Inferior parietal cortex (tissue), 1 donor: ENCODE results near the gene FHIT.
"Not testable (repeated sequence)": the region's sequence is repeated elsewhere in the genome, so short reads cannot be mapped to it uniquely, and the experiment has no call there.

Source experiments
- DNase-seq: peaks from one replicate; pipeline ENCODE4 v3.0.0-alpha.2; 2016; ENCODE audit errors: extremely low spot score

The FHIT gene

DNA sequence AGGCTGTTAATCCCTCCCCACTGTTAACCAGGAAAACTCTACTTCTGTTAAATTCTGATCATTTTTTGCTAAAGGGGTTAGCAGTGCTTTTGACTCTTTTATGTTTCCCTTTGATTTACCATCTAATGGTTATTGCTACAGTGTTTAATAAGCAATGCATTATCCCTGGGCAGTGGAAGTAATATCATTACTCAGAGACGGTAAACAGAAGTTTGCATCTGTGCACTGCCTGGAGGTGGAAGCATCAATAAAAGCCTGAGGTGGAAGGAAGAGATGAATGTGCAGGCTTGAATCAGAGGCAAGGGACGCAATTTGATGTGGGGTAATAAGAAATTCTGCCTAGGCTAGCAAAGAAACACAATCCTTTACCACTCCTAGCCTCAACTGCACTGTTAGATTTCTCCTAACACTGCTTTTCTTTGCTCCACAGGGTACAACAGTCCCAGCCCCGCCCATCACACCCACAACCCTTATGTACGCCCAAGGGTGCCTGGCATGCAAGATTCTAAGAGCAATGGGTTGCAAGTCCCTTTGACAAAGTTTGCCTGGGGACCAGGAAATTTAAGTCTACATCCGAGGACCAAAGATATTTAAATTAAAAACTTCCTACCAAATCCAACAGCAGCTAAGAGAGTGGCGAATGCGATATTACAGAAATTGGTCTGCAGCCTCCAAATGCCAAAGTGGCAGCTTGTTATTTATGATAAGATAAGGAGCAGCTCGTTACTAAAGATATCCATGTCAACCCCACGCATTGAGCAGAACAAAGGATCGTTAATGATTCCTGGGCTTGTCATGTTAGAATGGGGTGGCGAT lies 261.4 kb downstream of the FHIT start:
- DNase-seq: no peak

DNA sequence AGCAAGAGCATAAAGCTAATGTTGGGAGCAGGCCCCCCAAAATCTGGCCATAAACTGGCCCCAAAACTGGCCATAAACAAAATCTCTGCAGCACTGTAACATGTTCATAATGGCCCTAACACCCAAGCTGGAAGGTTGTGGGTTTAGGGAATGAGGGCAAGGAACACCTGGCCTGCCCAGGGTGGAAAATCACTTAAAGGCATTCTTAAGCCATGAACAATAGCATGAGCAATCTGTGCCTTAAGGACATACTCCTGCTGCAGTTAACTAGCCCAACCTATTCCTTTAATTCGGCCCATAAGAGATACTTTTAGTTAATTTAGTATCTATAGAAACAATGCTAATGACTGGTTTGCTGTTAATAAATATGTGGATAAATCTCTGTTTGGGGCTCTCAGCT lies 264.1 kb downstream of the FHIT start:
- not testable (repeated sequence) for DNase-seq

DNA sequence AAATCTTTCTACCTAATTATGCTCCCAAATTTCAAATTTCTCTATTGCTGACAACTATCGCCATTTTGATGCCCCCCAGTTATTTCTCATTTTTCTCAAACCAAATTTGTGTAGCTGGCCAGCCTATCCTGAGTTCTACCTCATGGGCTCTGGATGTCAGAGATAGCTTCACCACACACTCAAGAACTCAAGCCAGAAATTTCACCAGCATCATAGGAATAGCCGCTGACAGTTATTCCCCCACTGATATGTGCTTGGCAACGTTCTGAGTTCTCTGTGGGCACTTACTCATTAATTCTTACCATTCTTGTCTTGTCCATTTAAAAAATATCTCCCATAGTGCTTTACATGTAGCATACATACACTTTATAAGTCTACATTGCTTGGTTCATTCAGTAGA lies 264.7 kb downstream of the FHIT start:
- DNase-seq: no peak

DNA sequence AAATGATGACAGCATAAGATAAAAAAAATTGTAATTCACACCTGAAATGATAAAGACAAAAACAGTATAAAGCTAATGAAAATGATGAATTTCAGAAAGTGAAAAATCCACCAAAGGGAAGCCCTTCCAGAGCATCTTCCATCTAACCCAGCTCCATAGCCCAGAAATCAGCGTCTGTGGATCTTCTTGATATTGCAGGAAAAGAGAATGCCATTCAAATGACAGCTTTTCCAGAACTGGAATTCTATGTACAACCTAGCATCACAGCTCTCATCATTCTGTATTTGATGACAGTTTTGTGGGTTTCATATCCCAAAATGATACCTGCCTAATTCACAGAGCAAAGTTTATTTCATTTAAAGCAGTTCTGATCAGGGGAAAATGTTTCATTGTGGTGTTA lies 267.3 kb downstream of the FHIT start:
- DNase-seq: no peak

DNA sequence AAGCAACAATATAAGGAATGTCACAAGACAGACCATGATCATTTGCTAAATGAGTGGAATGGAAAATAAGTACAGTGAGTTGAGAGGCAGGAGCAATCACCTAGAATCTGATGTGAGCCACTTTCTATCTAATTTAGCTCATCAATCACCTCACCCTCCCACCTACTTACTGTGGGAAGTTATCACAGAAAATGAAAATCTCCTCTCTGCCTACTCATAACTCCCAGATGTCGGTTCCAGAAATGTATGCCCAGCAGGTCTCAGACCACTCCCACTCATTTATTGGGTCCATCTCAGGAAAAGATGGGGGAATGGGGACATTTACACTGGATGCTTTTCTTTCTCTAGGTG lies 270.9 kb downstream of the FHIT start:
- no peak for DNase-seq

DNA sequence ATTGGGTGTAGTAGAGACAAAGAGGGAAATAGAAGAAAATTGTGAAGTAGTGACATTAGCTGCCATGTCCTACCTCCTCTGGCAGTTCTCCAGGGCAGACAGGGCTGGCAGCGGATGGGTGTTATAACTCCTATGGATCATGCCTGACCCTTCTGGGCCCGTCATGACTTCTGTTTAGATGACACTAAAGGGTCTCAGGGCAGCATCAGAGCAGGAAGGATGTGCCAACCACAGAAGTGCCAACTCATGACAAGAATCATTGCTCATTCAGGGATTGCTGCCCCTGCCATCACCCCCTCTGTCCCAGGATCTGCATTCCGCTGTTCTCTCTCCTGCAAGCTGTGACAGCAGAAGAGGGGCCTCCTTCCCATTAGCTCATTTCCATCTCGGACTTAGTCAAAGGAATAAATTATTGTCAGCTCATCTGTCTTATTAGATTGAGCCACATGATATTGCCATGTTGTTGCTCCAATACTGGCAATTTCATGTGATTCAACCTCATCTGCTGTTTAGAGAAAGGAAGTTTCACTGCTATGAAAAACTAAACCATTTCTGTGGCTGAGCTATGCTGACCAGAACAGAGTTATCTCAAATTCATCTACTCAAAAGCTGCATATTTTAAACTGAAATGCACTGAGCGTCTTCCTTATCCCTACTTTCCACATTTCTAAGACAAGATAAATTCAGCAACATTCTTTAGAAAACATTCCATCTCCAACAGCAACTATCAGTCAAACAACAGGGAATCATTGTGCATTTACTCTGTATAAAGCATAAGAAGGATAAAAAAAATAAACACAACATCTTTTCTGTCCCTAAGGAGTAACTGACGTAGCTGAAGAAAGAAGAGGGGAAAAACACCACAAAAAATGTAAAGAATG lies 271.6 kb downstream of the FHIT start:
- DNase-seq: no peak

DNA sequence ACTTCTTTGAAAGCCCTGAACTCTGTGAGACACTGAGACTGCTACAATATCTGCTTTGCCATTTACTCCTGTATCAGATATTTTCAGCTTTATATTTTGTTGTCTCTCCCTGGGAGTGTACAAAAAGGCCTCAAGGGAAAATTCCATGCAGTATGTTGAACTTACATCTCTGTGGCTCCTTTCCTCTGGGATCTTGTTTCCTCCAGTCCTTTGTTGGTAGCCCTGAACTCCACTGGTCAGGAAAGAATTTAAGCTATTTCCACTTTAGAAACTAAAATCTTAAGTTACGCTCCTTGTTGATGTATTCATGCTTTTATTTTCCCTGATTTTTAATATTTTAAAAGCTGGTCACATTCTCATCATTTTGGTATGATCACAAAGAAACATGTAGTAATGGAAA lies 277.9 kb downstream of the FHIT start:
- no peak for DNase-seq

DNA sequence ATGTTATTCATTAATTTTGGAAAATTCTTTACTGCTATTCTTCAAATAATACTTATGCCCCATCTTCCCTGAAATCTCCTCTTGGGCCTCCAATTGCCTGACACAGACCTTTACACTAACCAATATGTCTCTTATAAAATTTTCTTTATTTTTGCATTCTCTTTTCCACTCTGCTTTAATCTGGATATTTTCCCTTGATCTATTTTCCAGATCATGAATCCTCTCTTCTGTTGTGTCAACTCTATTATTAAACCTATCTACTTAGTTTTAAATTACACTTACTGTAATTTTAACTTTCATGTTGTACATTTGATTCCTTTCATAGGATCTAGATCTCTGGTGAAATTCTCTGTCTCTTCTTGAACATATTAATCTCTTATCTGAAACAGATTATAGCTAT lies 278.7 kb downstream of the FHIT start:
- DNase-seq: no peak

DNA sequence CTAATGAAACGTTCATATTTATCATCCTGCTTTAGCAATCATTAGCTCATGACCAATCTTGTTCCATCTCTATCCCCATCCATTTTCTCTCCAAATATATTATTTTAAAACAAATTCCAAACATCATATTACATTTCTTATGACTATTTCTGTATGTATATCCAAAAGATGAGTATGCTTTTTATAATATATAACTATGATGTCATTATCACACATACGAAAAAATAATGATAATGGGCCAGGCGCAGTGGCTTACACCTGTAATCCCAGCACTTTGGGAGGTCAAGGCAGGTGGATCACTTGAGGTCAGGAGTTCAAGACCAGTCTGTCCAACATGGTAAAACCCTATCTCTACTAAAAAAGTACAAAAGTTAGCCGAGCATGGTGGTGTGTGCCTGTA lies 280.4 kb downstream of the FHIT start:
- DNase-seq: no peak

DNA sequence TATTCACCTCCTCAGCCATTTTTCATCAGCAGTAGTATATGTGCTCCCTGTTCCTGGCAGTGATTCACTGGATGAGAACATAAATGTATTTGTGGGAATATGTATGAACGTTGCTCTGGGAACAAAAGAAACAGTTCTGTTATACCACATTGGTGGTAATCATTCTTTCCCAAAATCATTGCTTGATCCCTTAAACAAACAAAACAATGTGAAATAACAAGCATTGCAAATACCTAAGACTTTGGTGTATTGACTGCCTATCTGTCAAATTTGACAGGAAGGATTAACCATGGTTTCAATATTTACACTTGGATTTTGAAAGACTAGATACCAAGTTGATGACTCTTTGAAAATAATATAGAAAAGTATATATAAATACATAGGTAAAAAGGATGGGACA lies 284.1 kb downstream of the FHIT start:
- no peak for DNase-seq

DNA sequence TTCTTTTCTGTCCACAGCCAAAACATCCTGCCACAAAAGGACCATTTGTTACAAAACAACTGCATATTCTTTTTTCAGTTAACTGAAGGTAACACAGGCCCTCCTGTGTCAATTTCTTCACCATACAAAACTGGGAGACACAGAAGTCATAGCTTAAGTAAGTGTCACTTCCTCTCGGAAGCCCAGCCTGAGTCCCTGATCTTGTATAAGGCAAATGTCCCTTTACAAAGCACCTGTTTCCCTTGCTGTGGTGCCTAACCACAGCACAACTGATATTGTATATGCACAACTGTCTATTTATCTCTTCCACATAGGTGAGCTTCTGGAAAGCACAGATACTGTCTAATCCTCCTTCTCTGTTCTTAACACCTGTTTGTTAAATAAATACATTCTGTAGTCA lies 293.7 kb downstream of the FHIT start:
- DNase-seq: no peak

DNA sequence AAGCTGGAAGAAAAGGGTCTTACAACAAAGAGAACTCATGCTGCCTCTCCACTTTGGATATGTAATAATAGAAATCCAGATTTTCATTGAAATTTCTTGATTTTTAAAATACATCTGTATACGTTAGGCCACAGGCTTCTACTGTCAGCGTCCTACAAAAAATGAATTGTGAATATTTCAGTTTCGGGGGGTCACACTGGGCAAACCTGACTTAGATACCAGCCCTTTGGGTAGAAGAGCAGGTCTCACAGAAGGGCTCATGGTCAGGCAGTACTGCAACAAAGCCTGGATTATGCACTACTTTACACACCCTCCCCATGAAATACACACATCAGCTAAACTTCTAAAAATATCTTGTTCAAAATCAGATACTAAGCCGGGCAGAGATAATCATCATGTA lies 294.5 kb downstream of the FHIT start:
- no peak for DNase-seq

DNA sequence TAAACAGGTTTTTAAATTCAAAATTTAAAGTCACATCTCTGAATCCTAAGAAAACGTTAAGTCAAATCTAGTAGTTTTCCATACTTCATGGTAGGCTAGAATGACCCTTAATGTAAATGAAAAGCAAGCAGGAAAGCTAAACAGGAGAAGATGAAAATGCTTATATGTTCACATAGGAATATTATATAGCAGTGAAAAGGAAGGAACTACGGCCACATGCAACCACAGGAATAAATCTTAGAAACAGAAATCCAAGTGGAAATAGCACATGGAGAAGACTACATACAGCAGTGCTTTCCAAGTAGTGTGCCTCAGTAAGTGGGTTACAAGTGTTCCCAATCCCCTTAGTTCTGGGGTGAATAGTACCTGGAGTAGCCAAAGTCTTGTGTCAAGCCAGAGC lies 296.2 kb downstream of the FHIT start:
- DNase-seq: no peak

DNA sequence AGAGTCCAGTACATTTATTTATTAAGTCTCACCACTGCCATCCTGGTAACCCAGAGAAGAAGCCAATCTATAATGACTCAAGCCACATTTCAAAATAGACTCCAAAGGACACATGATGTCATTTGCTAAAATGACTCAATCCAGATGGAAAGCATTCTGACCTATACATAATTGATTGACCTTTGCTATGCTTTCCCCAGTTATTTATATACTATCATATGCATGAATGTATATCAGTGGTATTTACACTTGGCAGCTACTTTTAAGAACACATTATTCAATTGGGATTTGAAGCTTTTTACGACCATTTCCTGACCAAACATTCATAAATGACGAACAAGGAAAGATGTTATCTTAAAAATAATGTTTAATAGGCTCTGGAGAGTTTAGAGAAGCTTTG lies 297.2 kb downstream of the FHIT start:
- no peak for DNase-seq

DNA sequence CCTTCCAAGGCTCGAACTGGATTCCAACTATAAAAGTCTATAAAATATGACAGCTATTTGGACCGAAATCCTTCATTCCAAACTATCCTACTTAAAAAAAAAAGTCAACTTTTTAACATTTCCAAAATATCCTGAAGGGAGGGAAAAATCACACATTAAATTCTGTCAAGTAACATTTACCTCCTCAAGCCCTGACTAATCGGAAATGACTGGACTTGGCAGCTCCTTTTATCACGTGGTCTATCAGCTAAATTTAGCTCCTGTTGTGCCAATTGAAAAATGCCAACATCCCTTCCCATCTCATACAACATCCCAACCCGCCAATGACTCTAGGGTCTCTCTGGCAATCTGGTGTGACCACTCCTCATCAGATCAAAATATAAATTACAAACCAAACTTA lies 297.9 kb downstream of the FHIT start:
- DNase-seq: no peak

DNA sequence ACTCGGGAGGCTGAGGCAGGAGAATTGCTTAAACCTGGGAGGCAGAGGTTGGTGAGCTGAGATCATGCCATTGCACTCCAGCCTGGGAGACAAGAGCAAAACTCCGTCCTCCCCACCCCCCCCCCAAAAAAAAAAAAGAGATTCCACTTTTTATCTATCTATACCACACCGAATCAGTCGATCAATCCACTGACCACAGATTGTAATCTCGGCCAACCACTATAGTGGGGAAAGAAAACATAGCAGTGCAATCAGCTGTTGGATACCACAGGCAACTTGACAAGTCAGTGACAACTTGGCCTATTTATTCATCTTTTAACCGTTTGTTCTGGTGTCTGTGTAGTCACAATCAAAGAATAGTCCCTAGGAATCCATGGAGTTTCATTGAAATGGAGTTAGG lies 299.2 kb downstream of the FHIT start:
- DNase-seq: no peak

DNA sequence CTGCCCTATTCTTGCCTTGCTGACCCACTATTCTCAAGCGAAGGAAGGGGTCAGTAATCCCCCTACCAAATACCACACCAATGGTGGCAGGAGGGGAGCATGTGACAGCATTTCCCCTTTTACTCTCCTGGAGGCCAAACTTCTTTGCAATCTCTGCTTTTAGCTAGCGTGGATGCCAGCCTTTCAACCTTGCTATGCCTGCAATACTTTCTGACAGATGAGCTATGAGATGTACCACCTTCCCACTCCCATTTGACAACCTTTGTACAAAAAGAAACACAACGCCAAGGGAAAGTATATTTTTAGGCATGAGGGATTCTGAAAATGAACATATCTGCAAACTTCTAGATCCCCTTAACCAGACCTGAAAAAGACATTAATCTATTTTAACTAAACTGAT lies 302.1 kb downstream of the FHIT start:
- DNase-seq: no peak

DNA sequence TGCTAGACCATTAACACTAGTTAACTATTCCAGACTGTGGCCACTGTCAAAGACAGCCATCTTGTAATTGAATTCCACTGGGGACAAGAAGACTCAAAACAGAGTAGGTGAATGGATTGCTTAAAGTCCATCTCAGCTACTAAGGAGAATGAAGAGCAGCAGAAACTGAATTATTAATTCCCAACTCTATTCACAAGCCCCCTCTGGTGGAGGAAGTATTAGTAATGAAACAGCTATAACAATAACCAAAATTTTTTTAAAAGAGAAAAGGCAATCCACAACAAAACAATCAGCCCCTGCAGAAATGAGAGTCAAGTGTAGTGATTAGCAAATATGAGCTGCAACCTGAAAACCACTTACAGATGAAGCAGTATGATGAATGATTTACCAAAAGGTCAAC lies 302.8 kb downstream of the FHIT start:
- no peak for DNase-seq

DNA sequence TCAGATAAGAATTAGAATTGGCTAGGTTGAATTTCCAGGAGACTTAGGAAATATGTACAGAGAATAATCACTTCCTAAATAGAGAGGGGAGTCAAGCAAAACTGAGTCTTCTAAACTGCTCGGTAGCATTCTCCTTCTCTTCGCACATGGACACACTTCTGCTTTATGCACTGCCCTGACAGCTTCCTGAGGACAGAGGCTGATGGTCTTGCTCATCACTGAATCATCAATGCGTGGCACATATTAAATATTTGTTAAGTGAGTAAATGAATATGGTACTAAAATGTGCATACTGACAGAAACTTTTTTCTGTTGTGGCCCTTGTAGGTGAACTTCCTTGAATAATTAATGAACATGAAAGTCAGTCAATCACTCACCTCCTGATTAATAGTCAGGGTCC lies 315.5 kb downstream of the FHIT start:
- no peak for DNase-seq

DNA sequence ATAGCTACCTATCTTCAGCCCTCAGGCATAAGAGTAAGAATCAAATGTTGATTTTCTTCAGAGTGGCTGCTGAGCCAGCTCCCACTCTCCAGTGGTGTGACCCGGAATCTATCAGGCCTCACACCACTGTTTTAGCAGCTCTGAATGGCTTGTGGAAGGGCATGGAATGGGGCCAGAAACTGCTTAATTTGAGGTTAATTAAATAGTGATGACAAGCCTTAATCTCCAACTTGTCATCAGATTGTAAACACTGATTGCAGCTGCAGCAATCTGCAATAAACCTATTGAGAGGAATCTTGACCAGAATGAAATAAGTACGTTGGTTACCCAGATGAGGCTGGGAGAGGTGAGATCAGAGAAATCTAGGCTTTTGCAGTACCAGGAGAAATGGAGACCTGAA lies 317.4 kb downstream of the FHIT start:
- DNase-seq: no peak

DNA sequence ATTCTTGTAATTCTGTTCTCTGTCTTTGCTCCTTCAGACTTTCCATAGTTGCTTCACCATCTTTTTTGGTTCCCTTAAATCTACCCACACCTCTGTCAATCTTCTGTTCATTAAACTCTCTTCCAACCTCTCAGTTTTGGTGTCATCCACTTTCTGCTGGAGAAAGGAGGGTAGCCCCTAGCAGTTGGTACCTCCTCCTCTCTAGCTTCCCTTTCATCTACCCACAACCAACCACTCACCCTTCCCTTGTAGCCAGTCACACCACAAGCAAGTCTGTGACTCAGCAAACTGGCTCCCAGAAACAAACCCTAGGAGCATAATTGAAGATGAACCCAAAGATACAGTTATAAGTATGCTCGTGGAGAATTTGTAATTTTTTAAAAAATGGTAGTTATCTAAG lies 318.6 kb downstream of the FHIT start:
- DNase-seq: no peak

DNA sequence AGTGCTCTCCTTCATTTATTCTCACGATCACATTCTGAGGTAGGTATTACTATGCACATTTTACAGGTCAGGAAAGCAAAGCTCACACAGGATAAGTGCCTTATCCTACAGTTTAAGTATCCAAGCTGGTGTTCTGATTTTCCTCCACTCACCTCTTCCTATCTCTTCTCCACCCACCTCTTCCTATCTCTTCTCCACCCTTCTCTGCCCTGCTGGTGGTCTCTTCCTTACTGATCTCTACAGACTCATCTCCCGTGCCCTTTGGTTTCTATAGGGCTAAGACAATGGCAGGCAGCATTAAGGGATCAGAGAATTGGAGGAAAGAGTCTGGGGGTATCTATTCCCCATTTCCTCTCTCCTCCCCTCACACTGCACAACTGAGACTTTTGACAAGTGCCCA lies 319.1 kb downstream of the FHIT start:
- no peak for DNase-seq

DNA sequence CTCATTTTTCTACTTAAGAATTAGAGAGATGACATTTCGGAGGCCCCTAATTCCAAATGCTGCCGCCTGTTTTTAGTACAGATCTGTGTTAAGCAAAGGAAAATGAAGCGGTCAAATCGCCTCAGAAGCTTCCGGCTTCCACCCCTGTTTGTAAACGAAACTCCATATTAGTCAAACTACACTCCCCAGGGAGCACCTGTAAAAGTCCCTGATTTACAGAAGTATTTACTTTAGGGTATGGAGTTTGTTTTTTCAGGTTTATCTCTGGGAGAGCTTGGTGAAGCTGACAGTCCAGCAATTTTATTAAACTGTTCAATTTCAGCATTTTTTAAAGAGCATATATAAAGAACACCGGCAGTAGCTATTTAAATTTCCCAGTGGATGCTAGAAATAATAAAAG lies 319.8 kb downstream of the FHIT start:
- DNase-seq: no peak
